ENCODE measurements around the gene SYT2.

DNA sequence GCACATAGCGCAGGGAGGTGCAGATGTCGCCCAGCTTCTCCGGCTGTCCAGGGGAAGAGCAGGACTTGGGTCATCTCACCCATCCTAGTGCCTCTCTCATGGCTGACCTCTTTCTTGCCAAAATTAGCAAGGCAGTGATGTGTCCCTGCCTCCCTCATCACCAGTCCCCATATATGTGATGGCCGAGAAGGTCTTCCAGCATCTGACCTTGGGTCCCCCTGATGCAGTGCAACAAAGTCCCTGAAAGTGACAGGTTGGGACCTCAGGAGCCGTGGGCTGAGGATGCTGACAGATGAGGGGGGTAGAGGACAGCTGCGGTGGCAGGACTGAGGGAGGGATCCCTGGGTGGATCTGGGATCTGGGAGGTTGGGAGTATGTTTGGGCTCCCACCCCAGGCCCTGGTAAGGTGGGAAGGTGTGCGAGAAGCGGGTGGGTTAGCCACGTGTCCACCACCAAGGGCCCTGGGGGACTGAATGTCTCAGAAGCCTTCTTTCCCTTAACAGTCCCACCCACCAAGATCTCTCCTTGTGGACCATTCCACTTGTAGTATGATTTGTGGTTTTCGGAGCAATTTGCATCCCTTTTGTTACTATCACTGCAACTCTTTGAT lies 109.7 kb downstream of the SYT2 start:
- TF ChIP-seq CTCF (conservative IDR thresholded peaks at IDR 0.05; ENCODE audit: low read depth, low read length) = no peak; the same call in 1 of the 2 replicates
- no peak for TF ChIP-seq EZH2 (IDR thresholded peaks at IDR 0.05; ENCODE audit: borderline replicate concordance, low read depth, low read length, poor library complexity, severe bottlenecking)

All from A673 (cell line).